ENCODE measurements around the gene CAMKK2.

DNA sequence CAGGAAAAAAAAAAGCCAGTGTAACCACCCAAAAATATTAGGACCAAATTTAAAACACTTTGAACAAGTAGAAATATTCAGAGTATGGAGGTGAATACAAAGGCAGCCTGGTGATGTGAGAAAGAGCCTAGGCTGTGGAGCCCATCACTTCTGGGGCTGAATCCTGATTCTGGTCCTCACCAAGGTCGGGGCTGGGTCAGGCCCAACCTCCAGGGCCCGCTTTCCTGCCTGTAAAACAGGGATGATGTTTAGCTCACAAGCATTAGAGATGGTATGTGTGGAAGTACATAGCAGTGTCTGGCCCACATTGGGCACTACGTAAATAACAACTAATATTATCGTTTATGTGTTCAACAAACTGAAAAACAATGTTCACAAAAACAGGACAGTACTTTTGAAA lies 7.8 kb upstream of the CAMKK2 start:
- no peak for TF ChIP-seq POLR2A (IDR thresholded peaks at IDR 0.05)
- TF ChIP-seq, protein P1, sequence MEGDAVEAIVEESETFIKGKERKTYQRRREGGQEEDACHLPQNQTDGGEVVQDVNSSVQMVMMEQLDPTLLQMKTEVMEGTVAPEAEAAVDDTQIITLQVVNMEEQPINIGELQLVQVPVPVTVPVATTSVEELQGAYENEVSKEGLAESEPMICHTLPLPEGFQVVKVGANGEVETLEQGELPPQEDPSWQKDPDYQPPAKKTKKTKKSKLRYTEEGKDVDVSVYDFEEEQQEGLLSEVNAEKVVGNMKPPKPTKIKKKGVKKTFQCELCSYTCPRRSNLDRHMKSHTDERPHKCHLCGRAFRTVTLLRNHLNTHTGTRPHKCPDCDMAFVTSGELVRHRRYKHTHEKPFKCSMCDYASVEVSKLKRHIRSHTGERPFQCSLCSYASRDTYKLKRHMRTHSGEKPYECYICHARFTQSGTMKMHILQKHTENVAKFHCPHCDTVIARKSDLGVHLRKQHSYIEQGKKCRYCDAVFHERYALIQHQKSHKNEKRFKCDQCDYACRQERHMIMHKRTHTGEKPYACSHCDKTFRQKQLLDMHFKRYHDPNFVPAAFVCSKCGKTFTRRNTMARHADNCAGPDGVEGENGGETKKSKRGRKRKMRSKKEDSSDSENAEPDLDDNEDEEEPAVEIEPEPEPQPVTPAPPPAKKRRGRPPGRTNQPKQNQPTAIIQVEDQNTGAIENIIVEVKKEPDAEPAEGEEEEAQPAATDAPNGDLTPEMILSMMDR (IDR thresholded peaks at IDR 0.05 in 8 of 11, conservative IDR thresholded peaks at IDR 0.05 in 3 of 11): no peak
